WI38 (cell line): ENCODE data around the gene IL1R1.

Experiments
- H3K4me3 ChIP-seq: 2 replicates; pipeline ENCODE4 v1.5.1; 2011; ENCODE audit warnings: low read depth, mild to moderate bottlenecking, control low read depth, low read length
- TF ChIP-seq, protein P1 (sequence below): IDR thresholded peaks from 2 replicates; pipeline ENCODE4 v1.5.1; 2012; ENCODE audit warnings: low read depth, mild to moderate bottlenecking, control low read depth, low read length

The IL1R1 gene

DNA sequence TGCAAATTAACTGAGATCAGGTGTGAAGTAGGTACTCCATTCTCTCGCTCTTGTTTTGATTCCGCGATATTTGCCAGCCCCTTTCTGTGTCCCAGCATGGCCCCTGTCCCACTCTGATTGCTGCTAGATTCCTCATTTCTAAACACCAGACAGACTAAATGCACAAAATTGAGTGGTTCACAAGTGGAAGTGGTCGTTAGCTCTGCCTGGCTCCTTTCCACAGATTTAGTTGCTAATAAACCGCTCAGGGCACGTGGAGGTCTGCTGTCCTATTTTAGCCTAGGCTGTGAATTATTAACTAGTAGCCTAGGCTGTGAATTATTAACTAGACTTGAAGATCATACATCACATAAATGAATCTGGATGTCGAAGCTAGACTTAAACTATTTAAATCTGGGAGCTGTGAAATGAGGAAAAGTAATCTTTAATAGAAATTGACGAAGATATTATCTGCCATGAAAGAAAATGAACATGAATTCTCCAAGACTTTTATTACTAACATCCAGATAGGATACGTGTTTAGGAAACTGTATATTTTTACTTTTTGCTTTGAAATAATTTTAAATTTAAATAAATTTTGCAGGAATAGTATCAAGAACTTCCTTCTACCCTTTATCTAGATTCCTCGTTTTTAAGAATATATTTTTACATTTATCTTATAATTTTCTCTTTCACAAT lies 48.0 kb downstream of the IL1R1 start:
- TF ChIP-seq, protein P1, sequence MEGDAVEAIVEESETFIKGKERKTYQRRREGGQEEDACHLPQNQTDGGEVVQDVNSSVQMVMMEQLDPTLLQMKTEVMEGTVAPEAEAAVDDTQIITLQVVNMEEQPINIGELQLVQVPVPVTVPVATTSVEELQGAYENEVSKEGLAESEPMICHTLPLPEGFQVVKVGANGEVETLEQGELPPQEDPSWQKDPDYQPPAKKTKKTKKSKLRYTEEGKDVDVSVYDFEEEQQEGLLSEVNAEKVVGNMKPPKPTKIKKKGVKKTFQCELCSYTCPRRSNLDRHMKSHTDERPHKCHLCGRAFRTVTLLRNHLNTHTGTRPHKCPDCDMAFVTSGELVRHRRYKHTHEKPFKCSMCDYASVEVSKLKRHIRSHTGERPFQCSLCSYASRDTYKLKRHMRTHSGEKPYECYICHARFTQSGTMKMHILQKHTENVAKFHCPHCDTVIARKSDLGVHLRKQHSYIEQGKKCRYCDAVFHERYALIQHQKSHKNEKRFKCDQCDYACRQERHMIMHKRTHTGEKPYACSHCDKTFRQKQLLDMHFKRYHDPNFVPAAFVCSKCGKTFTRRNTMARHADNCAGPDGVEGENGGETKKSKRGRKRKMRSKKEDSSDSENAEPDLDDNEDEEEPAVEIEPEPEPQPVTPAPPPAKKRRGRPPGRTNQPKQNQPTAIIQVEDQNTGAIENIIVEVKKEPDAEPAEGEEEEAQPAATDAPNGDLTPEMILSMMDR, result no peak
- H3K4me3 ChIP-seq, result no peak overlapping the region

- no peak overlapping the region for H3K4me3 ChIP-seq
- TF ChIP-seq, protein P1, result no peak
These were observed 49.0 kb downstream of the IL1R1 start for GRCh38 chr2:102191501-102191900.

DNA sequence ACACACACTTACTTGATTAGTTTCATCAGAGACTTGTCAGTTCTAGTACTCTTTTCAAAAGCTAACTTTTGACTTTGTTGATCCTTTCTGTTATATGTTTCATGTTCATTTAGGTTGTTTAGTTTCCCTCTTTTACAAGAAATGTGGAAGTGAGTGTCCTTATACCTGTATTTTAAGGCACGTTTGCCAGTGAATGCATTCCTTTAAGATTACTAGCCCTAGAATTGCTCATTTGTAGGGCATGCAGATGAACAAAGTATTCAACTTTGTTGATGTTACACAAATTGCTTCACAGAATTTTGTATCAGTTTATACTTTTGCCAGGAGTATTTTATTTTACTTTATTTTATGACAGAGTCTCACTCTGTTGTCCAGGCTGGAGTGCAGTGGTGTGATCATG lies 50.5 kb downstream of the IL1R1 start:
- TF ChIP-seq, protein P1, result no peak
- no peak overlapping the region for H3K4me3 ChIP-seq

GRCh38 chr2:102194609-102195268 lies 52.2 kb downstream of the IL1R1 start:
- TF ChIP-seq, protein P1, result no peak
- H3K4me3 ChIP-seq, result no peak overlapping the region

- H3K4me3 ChIP-seq, result no peak overlapping the region
- TF ChIP-seq, protein P1, result no peak
These were observed 55.0 kb downstream of the IL1R1 start for GRCh38 chr2:102197389-102198137.

DNA sequence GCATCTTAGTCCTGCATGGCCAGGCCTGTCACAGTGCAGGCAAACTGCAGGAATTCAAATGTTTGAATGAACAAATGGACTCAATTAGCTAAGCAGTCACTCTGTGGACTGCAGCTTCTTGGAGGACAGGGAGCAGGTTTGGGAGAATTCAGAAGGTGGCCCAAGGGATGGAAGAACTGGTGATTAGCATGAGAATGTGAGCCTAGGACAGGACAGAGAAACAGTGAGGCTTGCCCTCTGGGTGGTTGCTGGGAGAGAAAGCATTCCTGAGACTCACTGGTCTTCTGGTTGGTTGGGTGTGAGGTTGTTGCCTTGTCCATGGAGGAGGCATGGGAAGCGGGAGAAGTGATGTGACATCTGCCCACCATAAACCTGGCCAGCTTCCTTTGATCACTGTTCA lies 58.0 kb downstream of the IL1R1 start:
- TF ChIP-seq, protein P1, result no peak
- H3K4me3 ChIP-seq, result no peak overlapping the region

GRCh38 chr2:102204638-102205037 lies 62.1 kb downstream of the IL1R1 start:
- TF ChIP-seq, protein P1, result no peak
- no peak overlapping the region for H3K4me3 ChIP-seq
